Measurements from ENCODE around the gene SEC22A. TPM values are rescaled to one million over a fixed set of nuclear protein-coding genes. Genes with fewer than 3 reads are reported as not detected.

Gene SEC22A
- total RNA-seq, 3 donors from 2014 or later (not counting 1 experiment from before 2014, with no cell fraction given): 16.4 to 21.2 (median 17.0) TPM

DNA sequence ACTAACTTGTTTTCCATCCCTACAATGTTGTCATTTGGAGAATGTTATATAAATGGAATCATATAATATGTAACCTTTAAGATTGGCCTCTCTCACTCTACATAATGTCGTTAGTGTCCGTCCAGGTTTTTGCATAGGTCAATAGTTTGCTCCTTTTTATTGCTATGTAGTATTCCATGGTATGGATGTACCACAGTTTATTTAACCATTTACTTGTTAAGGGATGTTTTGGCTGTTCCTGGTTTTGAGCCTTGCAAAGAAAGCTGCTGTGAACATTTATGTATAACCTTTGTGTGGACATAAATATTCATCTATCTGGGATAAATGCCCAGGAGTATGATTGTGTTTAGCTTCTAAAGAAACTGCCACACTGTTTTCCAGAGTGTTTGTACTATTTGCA, 34.1 kb upstream of the SEC22A start:
- no peaks in the 10 kb centered on the region for H3K36me3 Mint-ChIP-seq
- ATAC-seq (no peak), DNase-seq (no peak)
- H3K4me1 Mint-ChIP-seq: no peaks in the 10 kb centered on the region
- TF ChIP-seq, protein P1, sequence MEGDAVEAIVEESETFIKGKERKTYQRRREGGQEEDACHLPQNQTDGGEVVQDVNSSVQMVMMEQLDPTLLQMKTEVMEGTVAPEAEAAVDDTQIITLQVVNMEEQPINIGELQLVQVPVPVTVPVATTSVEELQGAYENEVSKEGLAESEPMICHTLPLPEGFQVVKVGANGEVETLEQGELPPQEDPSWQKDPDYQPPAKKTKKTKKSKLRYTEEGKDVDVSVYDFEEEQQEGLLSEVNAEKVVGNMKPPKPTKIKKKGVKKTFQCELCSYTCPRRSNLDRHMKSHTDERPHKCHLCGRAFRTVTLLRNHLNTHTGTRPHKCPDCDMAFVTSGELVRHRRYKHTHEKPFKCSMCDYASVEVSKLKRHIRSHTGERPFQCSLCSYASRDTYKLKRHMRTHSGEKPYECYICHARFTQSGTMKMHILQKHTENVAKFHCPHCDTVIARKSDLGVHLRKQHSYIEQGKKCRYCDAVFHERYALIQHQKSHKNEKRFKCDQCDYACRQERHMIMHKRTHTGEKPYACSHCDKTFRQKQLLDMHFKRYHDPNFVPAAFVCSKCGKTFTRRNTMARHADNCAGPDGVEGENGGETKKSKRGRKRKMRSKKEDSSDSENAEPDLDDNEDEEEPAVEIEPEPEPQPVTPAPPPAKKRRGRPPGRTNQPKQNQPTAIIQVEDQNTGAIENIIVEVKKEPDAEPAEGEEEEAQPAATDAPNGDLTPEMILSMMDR (IDR thresholded peaks at IDR 0.05): no peak
- H3K27ac ChIP-seq (ENCODE audit: low read length): no peak overlapping the region
- H3K27ac Mint-ChIP-seq: no peak overlapping the region
- no peaks in the 10 kb centered on the region for H3K4me1 ChIP-seq (ENCODE audit: control insufficient read depth, insufficient read depth, low read length)
- H3K4me3 Mint-ChIP-seq: no peak overlapping the region
- no peak overlapping the region for H3K4me3 ChIP-seq (ENCODE audit: low read length)
- intact Hi-C loops (cut with micrococcal nuclease): no loop called here
- H3K9me3 Mint-ChIP-seq: no peaks in the 10 kb centered on the region
- no CpG with 5 or more reads among the region's 2 CpGs for WGBS (ENCODE audit: insufficient coverage)
- no peaks in the 10 kb centered on the region for H3K36me3 ChIP-seq (ENCODE audit: control insufficient read depth, insufficient read depth, low read length)
- H3K27me3 ChIP-seq (ENCODE audit: control insufficient read depth, insufficient read depth, low read length): no peaks in the 10 kb centered on the region
- H3K27me3 Mint-ChIP-seq (ENCODE audit: low read depth in 2 of 2): no peaks in the 10 kb centered on the region
- no peaks in the 10 kb centered on the region for H3K9me3 ChIP-seq (ENCODE audit: control insufficient read depth, insufficient read depth, low read length)

- ATAC-seq (no peak), DNase-seq (no peak)
- H3K9me3 Mint-ChIP-seq: no peaks in the 10 kb centered on the region
- no peaks in the 10 kb centered on the region for H3K36me3 Mint-ChIP-seq
- no peak overlapping the region for H3K27ac Mint-ChIP-seq
- Histone ChIP-seq H3K36me3 (ENCODE audit: control insufficient read depth, insufficient read depth, low read length) (no peaks in the 10 kb centered on the region), H3K4me1 (ENCODE audit: control insufficient read depth, insufficient read depth, low read length) (no peaks in the 10 kb centered on the region), H3K27ac (ENCODE audit: low read length) (no peak overlapping the region), H3K4me3 (ENCODE audit: low read length) (no peak overlapping the region), H3K27me3 (ENCODE audit: control insufficient read depth, insufficient read depth, low read length) (no peaks in the 10 kb centered on the region), H3K9me3 (ENCODE audit: control insufficient read depth, insufficient read depth, low read length) (no peaks in the 10 kb centered on the region)
- TF ChIP-seq, protein P1 (IDR thresholded peaks at IDR 0.05): no peak
- no peak overlapping the region for H3K4me3 Mint-ChIP-seq
- intact Hi-C loops (cut with micrococcal nuclease): no loop called here
- H3K27me3 Mint-ChIP-seq (ENCODE audit: low read depth in 2 of 2): no peaks in the 10 kb centered on the region
- H3K4me1 Mint-ChIP-seq: no peaks in the 10 kb centered on the region
Measured at GRCh38 chr3:123168122-123168521, 33.6 kb upstream of the SEC22A start.

DNA sequence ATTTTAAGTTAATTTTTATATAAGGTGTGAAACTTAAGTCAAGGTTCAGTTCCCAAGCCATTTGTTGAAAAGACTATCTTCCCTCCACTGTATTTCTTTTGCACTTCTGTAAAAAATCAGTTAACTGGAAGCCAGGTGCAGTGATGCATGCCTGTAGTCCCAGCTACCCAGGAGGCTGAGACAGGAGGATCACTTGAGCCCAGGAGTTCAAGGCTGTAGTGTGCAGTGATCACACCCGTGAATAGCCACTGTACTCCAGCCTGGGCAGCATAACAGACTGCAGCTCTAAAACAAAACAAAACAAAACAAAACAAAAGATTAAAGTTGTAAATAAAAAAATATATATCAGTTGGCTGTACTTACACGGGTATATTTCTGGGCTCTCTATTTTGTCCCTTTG, 33.1 kb upstream of the SEC22A start:
- no peaks in the 10 kb centered on the region for H3K36me3 Mint-ChIP-seq
- H3K9me3 Mint-ChIP-seq: no peaks in the 10 kb centered on the region
- DNase-seq (no peak), ATAC-seq (no peak)
- H3K27me3 ChIP-seq (ENCODE audit: control insufficient read depth, insufficient read depth, low read length): no peaks in the 10 kb centered on the region
- no peak overlapping the region for H3K27ac Mint-ChIP-seq
- H3K4me1 ChIP-seq (ENCODE audit: control insufficient read depth, insufficient read depth, low read length): no peaks in the 10 kb centered on the region
- intact Hi-C loops (cut with micrococcal nuclease): no loop called here
- no peaks in the 10 kb centered on the region for H3K36me3 ChIP-seq (ENCODE audit: control insufficient read depth, insufficient read depth, low read length)
- no peaks in the 10 kb centered on the region for H3K4me1 Mint-ChIP-seq
- WGBS (ENCODE audit: insufficient coverage): 77% methylated on average over 1 of the region's 2 CpGs
- H3K27ac ChIP-seq (ENCODE audit: low read length): no peak overlapping the region
- H3K27me3 Mint-ChIP-seq (ENCODE audit: low read depth in 2 of 2): peaks cover 0 to 3% of the 10 kb centered on the region in 2 donors
- TF ChIP-seq, protein P1 (IDR thresholded peaks at IDR 0.05): no peak
- no peak overlapping the region for H3K4me3 ChIP-seq (ENCODE audit: low read length)
- H3K4me3 Mint-ChIP-seq: no peak overlapping the region
- no peaks in the 10 kb centered on the region for H3K9me3 ChIP-seq (ENCODE audit: control insufficient read depth, insufficient read depth, low read length)

GRCh38 chr3:123169492-123169929, 32.2 kb upstream of the SEC22A start:
- no peaks in the 10 kb centered on the region for H3K36me3 Mint-ChIP-seq
- H3K9me3 Mint-ChIP-seq: no peaks in the 10 kb centered on the region
- Histone ChIP-seq H3K36me3 (ENCODE audit: control insufficient read depth, insufficient read depth, low read length) (no peaks in the 10 kb centered on the region), H3K9me3 (ENCODE audit: control insufficient read depth, insufficient read depth, low read length) (no peaks in the 10 kb centered on the region), H3K27me3 (ENCODE audit: control insufficient read depth, insufficient read depth, low read length) (no peaks in the 10 kb centered on the region), H3K4me3 (ENCODE audit: low read length) (no peak overlapping the region), H3K27ac (ENCODE audit: low read length) (no peak overlapping the region), H3K4me1 (ENCODE audit: control insufficient read depth, insufficient read depth, low read length) (no peaks in the 10 kb centered on the region)
- no peaks in the 10 kb centered on the region for H3K4me1 Mint-ChIP-seq
- no peak overlapping the region for H3K27ac Mint-ChIP-seq
- ATAC-seq (no peak), DNase-seq (no peak)
- TF ChIP-seq, protein P1 (IDR thresholded peaks at IDR 0.05): no peak
- intact Hi-C loops (cut with micrococcal nuclease): no loop called here
- 95% methylated on average over 5 of the region's 5 CpGs for WGBS (ENCODE audit: insufficient coverage)
- H3K27me3 Mint-ChIP-seq (ENCODE audit: low read depth in 2 of 2): peaks cover 0 to 8% of the 10 kb centered on the region in 2 donors
- H3K4me3 Mint-ChIP-seq: no peak overlapping the region
